ENCODE data around the gene GSS.

DNA sequence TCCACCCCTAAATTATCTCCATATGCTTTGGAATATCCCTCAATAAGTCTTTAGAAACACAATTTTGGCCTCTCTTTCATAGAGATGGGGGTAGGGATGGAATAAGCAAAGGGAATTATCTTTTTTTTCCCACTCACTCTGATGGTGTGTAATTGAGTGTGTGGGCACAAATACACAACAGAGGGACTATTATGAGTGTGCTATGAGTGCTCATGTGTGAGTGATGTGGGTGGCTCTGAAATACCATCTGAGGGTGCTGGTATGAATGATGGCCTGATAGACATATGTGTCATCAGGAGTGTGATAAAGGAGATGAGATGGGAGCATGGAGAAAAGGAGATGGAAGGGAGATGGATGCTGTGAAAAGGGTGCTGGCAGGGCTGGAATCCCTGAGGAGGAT, 35.6 kb downstream of the GSS start:
- TF ChIP-seq, protein P1, sequence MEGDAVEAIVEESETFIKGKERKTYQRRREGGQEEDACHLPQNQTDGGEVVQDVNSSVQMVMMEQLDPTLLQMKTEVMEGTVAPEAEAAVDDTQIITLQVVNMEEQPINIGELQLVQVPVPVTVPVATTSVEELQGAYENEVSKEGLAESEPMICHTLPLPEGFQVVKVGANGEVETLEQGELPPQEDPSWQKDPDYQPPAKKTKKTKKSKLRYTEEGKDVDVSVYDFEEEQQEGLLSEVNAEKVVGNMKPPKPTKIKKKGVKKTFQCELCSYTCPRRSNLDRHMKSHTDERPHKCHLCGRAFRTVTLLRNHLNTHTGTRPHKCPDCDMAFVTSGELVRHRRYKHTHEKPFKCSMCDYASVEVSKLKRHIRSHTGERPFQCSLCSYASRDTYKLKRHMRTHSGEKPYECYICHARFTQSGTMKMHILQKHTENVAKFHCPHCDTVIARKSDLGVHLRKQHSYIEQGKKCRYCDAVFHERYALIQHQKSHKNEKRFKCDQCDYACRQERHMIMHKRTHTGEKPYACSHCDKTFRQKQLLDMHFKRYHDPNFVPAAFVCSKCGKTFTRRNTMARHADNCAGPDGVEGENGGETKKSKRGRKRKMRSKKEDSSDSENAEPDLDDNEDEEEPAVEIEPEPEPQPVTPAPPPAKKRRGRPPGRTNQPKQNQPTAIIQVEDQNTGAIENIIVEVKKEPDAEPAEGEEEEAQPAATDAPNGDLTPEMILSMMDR (IDR thresholded peaks at IDR 0.05): no peak
- no peak for TF ChIP-seq POLR2A (IDR thresholded peaks at IDR 0.05)
